HG03460 (cell line): ENCODE measurements around the gene LSS.
"Not testable (repeated sequence)": the region's sequence is repeated elsewhere in the genome, so short reads cannot be mapped to it uniquely, and the experiment has no call there.

Experiments used
- ATAC-seq: cut with Tn5 transposase; IDR thresholded peaks from one replicate; pipeline ENCODE4 v1.9.1; 2021; ENCODE audit not compliant: unreplicated experiment

Gene LSS

GRCh38 chr21:46154955-46155513, 73.5 kb downstream of the LSS start:
- ATAC-seq = no peak

DNA sequence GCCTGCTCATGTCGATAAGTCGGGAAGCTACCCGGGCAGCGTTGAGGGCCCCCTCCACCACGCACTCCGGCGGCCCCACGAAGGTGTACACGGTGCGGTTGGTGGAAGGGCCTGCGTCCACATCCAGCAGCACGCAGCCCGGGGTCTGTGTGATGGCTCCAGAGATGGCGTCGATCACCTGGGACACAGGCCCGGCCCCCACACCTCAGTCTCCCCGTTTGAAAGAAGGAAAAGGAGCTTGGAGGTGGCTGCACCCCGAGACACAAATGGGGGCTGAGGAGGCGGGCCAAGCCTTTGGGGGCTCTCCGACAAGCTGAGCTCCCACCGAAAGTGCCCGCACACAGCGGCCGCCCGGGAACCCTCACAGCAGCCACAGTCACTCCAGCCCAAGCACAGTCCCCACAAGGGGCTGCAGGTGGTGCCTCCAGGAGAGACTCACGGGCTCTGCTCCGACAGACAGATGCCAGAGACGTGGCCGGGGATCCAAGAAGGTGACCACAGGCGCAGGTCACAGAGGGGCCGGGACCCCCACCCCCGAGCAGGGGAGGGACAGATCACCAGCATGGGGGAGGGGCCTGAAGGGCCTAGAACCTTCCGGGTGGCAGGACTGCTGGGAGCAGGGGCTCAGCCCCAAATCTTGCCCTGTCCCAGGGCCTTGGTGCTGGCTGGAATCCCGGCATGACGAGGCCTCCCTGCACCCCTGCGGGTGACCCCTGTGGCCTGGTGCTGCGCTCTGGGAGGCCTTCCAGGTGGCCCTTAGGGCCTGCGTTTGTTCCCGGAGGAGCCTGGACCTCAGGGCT, 74.2 kb downstream of the LSS start:
- no peak for ATAC-seq

GRCh38 chr21:46153247-46154154, 75.1 kb downstream of the LSS start:
- no peak for ATAC-seq

DNA sequence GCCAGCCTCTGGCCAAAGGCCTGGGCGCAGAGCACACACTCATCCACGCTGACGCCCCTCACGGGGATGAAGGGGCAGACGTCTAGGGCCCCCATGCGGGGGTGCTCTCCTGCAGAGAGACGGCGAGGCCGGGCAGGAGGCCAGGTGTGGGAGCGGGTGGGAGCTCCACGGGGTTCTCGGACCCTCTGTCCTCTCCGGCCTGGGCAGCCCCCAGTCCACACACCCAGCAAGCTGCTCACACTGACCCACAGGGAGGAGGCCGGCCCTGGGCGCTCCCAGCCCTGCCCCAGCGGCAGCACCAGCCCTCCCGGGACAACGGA, 75.7 kb downstream of the LSS start:
- ATAC-seq = no peak

- no peak for ATAC-seq
Observed at GRCh38 chr21:46151989-46152926, 76.3 kb downstream of the LSS start.

DNA sequence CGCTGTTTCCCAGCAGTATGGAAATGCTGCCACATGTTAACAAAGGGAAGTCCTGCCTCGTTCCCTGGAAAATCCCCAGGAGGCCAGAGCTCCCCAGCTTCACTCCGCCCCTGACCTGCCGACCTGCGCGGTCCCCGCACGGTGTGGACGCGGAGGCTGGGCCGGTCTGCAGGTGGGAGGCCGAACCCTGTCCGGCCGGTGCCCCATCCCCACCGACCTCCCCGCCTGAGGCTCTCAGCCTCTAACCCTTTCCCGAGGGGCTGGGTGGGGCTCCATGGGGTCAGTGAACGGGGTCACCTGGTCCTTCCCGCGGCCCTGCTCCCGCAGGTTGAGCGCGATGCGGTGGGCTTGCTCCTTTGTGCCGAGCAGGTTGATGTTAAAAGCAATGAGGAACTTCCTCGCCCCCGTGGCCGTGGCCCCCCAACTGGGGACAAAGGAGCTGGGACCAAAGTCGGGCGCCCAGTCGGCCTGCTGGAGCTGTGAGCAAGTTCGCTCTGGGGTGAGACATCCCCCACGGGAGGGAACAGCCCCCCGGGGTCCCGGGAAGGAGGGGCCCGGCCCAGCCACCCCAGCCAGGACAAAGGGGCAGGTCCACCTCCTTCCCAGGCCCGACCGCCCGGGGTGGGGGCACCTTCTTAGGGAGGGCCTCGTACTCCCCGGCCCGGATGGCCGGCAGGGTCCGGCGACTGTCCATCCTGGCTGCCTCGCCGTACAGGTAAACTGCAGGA, 77.1 kb downstream of the LSS start:
- no peak for ATAC-seq

GRCh38 chr21:46150491-46151121, 78.0 kb downstream of the LSS start:
- ATAC-seq = no peak

GRCh38 chr21:46150073-46150472, 78.5 kb downstream of the LSS start:
- ATAC-seq = no peak

GRCh38 chr21:46149205-46149901, 79.2 kb downstream of the LSS start:
- no peak for ATAC-seq

DNA sequence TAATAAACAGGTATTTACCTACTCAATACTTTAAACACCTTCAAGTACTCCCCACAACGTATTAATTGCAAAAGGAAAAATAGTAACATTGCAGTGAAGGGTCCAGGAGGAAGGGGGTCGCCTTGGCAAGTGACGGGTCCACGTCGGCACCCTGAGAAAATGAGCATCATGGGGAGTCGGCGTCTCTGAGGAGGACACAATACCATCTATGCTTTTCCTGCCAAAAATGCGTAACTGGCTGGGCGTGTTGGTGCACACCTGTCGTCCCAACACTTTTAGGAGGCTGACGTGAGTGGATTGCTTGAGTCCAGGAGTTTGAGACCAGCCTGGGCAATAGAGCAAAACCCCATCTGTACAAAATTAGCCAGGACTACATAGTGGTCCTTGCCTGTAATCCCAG, 80.5 kb downstream of the LSS start:
- no peak for ATAC-seq

- ATAC-seq = not testable (repeated sequence)
Observed at GRCh38 chr21:46147429-46147828, 81.1 kb downstream of the LSS start.

GRCh38 chr21:46146856-46147255, 81.7 kb downstream of the LSS start:
- no peak for ATAC-seq

GRCh38 chr21:46145840-46146691, 82.5 kb downstream of the LSS start:
- no peak for ATAC-seq

DNA sequence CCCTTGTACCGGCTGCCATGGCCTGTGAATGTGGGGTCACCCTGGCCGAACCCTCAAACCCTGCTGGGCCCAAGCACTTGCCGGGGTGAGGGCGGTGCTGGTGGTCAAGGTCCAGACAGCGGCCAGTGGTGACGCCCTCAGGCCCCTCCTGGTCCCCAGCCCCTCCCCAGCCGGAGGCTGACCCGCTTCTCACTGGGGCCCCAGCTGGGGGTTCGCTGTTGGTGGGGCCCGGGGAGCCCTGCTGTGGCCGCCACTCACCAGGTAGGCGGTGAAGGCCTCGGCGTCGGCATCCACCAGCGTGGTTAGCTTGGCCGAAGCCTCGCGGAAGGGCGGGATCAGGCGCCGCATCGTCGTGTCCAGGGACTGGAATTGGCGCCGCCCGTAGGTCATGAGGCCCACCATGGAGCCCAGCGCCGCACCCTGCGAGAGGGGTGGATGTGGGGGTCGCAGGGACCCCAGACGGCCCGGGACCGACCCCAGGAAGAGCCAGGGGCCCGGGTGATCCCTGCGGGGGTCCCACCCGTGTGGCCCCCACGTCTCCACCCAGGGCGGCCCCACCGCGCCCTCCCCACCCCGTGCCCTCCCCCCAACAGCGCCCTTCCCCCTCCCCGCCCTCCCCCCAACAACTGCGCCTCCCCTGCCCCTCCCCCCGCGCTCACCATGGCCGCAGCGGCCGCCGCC, 83.3 kb downstream of the LSS start:
- ATAC-seq = no peak

GRCh38 chr21:46144464-46145070, 84.0 kb downstream of the LSS start:
- no peak for ATAC-seq

DNA sequence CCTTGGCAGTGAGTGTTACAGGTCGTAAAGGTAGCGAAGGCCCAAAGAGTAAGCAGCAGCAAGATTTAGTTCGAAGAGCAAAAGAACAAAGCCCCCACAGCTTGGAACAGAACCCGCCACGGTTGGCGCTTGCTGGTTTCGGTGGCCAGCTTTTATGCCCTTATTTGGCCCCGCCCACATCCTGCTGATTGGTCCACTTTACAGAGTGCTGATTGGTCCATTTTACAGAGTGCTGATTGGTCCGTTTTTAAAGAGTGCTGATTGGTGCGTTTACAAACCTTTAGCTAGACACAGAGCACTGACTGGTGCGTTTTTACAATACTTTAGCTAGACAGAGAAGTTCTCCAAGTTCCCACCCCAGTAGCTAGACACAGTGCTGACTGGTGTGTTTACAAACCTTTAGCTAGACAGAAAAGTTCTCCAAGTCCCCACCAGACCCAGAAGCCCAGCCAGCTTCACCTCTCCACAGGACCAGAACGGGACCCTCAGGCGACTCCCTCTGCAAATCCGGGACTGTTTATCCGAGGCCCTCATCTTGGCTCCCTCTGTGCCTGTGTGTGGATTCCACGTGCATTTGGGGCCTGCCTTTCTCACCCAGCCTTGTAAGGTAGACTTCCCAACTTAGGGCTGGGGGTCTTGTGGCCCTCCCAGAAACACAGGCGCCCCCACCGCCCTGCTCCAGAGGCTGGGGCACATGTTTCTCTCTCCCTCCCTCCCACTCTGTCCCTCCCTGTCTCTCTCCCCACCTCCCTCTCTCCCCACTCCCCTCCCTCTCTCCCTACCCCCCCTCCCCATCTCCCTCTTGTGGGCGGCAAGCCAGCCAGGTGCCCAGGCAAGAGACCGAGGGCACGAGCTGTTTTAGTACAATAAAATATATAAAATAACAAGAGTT, 85.7 kb downstream of the LSS start:
- ATAC-seq = no peak
